Colonic mucosa (tissue), 4 donors: ENCODE data around the gene KPRP. TPM values are rescaled to one million over a fixed set of nuclear protein-coding genes. Genes with fewer than 3 reads are reported as not detected.

Experiments used
- DNase-seq: peaks from one replicate; pipeline ENCODE4 v3.0.0-alpha.2; 2020
- H3K27ac ChIP-seq: fragments of 200-600 bp; one replicate; pipeline ENCODE4 v1.8.0; 2021
- H3K27me3 ChIP-seq: fragments of 200-600 bp; one replicate; pipeline ENCODE4 v1.8.0; 2021
- H3K36me3 ChIP-seq: fragments of 200-600 bp; one replicate; pipeline ENCODE4 v1.8.0; 2021
- H3K4me1 ChIP-seq: fragments of 200-600 bp; one replicate; pipeline ENCODE4 v1.8.0; 2021; ENCODE audit warnings: mild to moderate bottlenecking
- H3K4me3 ChIP-seq: fragments of 200-600 bp; one replicate; pipeline ENCODE4 v1.8.0; 2021
- H3K9ac ChIP-seq, 2 donors: one replicate each; pipeline ENCODE4 v1.7.0; 2013; ENCODE audit warnings: control low read depth in 2 of 2, low read depth in 2 of 2, low read length in 2 of 2
- H3K9me3 ChIP-seq: fragments of 200-600 bp; one replicate; pipeline ENCODE4 v1.8.0; 2021
- CTCF ChIP-seq: fragments of 200-600 bp; IDR thresholded peaks from one replicate; pipeline ENCODE4 v1.8.0; 2022; ENCODE audit warnings: antibody characterized with exemption, mild to moderate bottlenecking
- intact Hi-C: fragments of 100-400 bp; cut with DNase I; formaldehyde crosslinking; loops from one replicate; pipeline ENCODE4 v1.14.1; 2022
- total RNA-seq, 2 donors: library from RNA; stranded (reverse); fragmentation: NEBNext Ultra II Directional in 1 of 2; extraction: Animal tissue kit (Norgen Biotek cat#: 25700) in 1 of 2; gene quantifications; one replicate each; pipeline ENCODE4 v1.2.1, GENCODE V29; 2021
- donor health status: healthy.
- donor health status: DM: no; HTN: no; CAD: no.
- donor health status: DM: no; HTN: no; CAD: no.

The KPRP gene
- total RNA-seq, 2 donors from 2014 or later, result not detected

GRCh38 chr1:152737997-152738396, 19.8 kb upstream of the KPRP start:
- Histone ChIP-seq H3K36me3 (no peaks in the 10 kb centered on the region), H3K4me1 (no peaks in the 10 kb centered on the region), H3K4me3 (no peak overlapping the region), H3K27me3 (no peaks in the 10 kb centered on the region), H3K9ac (no peak overlapping the region), H3K27ac (no peak overlapping the region), H3K9me3 (no peaks in the 10 kb centered on the region)
- TF ChIP-seq CTCF, result no peak
- intact Hi-C loops, result no loop called here
- no peak for DNase-seq

GRCh38 chr1:152739841-152740240, 18.0 kb upstream of the KPRP start:
- H3K4me3 ChIP-seq, result no peak overlapping the region
- H3K9ac ChIP-seq, result no peak overlapping the region
- H3K4me1 ChIP-seq, result no peaks in the 10 kb centered on the region
- no peaks in the 10 kb centered on the region for H3K9me3 ChIP-seq
- no peaks in the 10 kb centered on the region for H3K36me3 ChIP-seq
- H3K27ac ChIP-seq, result no peak overlapping the region
- DNase-seq, result no peak
- intact Hi-C loops, result no loop called here
- TF ChIP-seq CTCF, result no peak
- H3K27me3 ChIP-seq, result no peaks in the 10 kb centered on the region

GRCh38 chr1:152741656-152742055, 16.2 kb upstream of the KPRP start:
- no peak overlapping the region for H3K4me3 ChIP-seq
- H3K27me3 ChIP-seq, result no peaks in the 10 kb centered on the region
- no peaks in the 10 kb centered on the region for H3K36me3 ChIP-seq
- intact Hi-C loops, result no loop called here
- H3K9ac ChIP-seq, result no peak overlapping the region
- TF ChIP-seq CTCF, result no peak
- no peak for DNase-seq
- H3K9me3 ChIP-seq, result no peaks in the 10 kb centered on the region
- H3K4me1 ChIP-seq, result no peaks in the 10 kb centered on the region
- no peak overlapping the region for H3K27ac ChIP-seq

- intact Hi-C loops, result no loop called here
- no peak for TF ChIP-seq CTCF
- H3K27ac ChIP-seq, result no peak overlapping the region
Observed at GRCh38 chr1:152743371-152744145, 14.3 kb upstream of the KPRP start.

GRCh38 chr1:152745289-152745704, 12.5 kb upstream of the KPRP start:
- Histone ChIP-seq H3K9ac (no peak overlapping the region), H3K27ac (no peak overlapping the region), H3K4me1 (no peaks in the 10 kb centered on the region), H3K9me3 (no peaks in the 10 kb centered on the region), H3K36me3 (no peaks in the 10 kb centered on the region), H3K27me3 (no peaks in the 10 kb centered on the region), H3K4me3 (no peak overlapping the region)
- DNase-seq, result no peak
- no peak for TF ChIP-seq CTCF
- intact Hi-C loops, result no loop called here

More at GRCh38 chr1:152743371-152744145, 14.3 kb upstream of the KPRP start:
- no peak for DNase-seq
- no peaks in the 10 kb centered on the region for H3K9me3 ChIP-seq
- no peaks in the 10 kb centered on the region for H3K36me3 ChIP-seq
- no peaks in the 10 kb centered on the region for H3K27me3 ChIP-seq
- H3K9ac ChIP-seq, result no peak overlapping the region
- H3K4me1 ChIP-seq, result no peaks in the 10 kb centered on the region
- no peak overlapping the region for H3K4me3 ChIP-seq
